Activated naive CD4-positive, alpha-beta T cell treated with anti-CD3 and anti-CD28 coated beads, Interleukin-2, amount 10 ng/mL, durations not matched to agents 7 days and 5 days (primary cell): ENCODE data around the gene CYP2C19.
"Not testable (repeated sequence)": the region's sequence is repeated elsewhere in the genome, so short reads cannot be mapped to it uniquely, and the experiment has no call there.

Source experiments
- CTCF ChIA-PET: fragments of 350-600 bp; sonication (Branson Sonifier 250); formaldehyde crosslinking; loops from one replicate; lab custom pipeline; 2021; ENCODE audit warnings: antibody characterized with exemption; lab: Charles Lee
- DNase-seq: peaks from one replicate; pipeline ENCODE4 v3.0.0-alpha.2; 2020
- H3K27ac Mint-ChIP-seq: one replicate; pipeline ENCODE4 v1.8.0; 2021; ENCODE audit warnings: mild to moderate bottlenecking, moderate library complexity, mixed read lengths
- H3K27me3 Mint-ChIP-seq: one replicate; pipeline ENCODE4 v1.8.0; 2021; ENCODE audit warnings: mild to moderate bottlenecking, mixed read lengths
- H3K36me3 Mint-ChIP-seq: one replicate; pipeline ENCODE4 v1.8.0; 2021; ENCODE audit warnings: mixed read lengths
- H3K4me1 Mint-ChIP-seq: one replicate; pipeline ENCODE4 v1.8.0; 2021; ENCODE audit warnings: mixed read lengths
- H3K4me3 Mint-ChIP-seq: one replicate; pipeline ENCODE4 v1.8.0; 2021; ENCODE audit warnings: mild to moderate bottlenecking, moderate library complexity, mixed read lengths
- H3K9me3 Mint-ChIP-seq: one replicate; pipeline ENCODE4 v1.8.0; 2021; ENCODE audit warnings: mixed read lengths

CYP2C19 gene

DNA sequence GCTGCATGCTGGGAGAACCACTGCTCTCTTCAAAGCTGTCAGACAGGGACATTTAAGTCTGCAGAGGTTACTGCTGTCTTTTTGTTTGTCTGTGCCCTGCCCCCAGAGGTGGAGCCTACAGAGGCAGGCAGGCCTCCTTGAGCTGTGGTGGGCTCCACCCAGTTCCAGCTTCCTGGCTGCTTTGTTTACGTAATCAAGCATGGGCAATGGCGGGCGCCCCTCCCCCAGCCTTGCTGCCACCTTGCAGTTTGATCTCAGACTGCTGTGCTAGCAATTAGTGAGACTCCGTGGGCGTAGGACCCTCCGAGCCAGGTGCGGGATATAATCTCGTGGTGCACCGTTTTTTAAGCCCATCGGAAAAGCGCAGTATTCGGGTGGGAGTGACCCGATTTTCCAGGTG lies 67.5 kb downstream of the CYP2C19 start:
- H3K36me3 Mint-ChIP-seq, DNase-seq, H3K27me3 Mint-ChIP-seq, H3K4me1 Mint-ChIP-seq, CTCF ChIA-PET, H3K4me3 Mint-ChIP-seq, H3K27ac Mint-ChIP-seq: not testable (repeated sequence)
- peaks cover 13% of the 10 kb centered on the region for H3K9me3 Mint-ChIP-seq

GRCh38 chr10:94846204-94846603 lies 83.7 kb downstream of the CYP2C19 start:
- CTCF ChIA-PET = no interaction called here
- DNase-seq = no peak
- H3K27me3 Mint-ChIP-seq = no peaks in the 10 kb centered on the region
- no peak overlapping the region for H3K4me3 Mint-ChIP-seq
- no peaks in the 10 kb centered on the region for H3K4me1 Mint-ChIP-seq
- peaks cover 3% of the 10 kb centered on the region for H3K9me3 Mint-ChIP-seq
- no peaks in the 10 kb centered on the region for H3K36me3 Mint-ChIP-seq
- H3K27ac Mint-ChIP-seq = no peak overlapping the region

DNA sequence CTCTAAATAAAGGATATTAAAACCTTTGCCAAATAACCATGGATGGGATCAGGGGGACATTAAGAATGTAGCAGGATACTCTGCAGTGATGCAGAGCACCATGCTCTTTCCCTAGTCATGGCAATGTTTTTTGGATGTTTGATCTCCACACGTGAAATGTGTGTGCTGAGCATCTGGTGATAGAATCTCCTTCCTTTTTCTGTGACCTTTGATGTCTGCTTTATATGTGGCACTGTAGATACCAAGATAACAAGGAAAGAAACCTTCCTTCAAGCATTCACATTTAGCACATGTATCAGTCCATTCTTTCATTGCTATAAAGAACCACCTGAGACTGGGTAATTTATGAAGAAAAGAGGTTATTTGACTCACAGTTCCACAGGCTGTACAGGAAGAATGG lies 88.3 kb downstream of the CYP2C19 start:
- Mint-ChIP-seq H3K27me3 (no peaks in the 10 kb centered on the region), H3K4me1 (no peaks in the 10 kb centered on the region), H3K4me3 (no peak overlapping the region), H3K9me3 (peaks cover 3% of the 10 kb centered on the region), H3K36me3 (no peaks in the 10 kb centered on the region), H3K27ac (no peak overlapping the region)
- CTCF ChIA-PET = no interaction called here
- DNase-seq = no peak

GRCh38 chr10:94851263-94851662 lies 88.8 kb downstream of the CYP2C19 start:
- CTCF ChIA-PET = no interaction called here
- Mint-ChIP-seq H3K36me3 (no peaks in the 10 kb centered on the region), H3K27ac (no peak overlapping the region), H3K9me3 (peaks cover 3% of the 10 kb centered on the region), H3K4me3 (no peak overlapping the region), H3K27me3 (no peaks in the 10 kb centered on the region), H3K4me1 (no peaks in the 10 kb centered on the region)
- no peak for DNase-seq

DNA sequence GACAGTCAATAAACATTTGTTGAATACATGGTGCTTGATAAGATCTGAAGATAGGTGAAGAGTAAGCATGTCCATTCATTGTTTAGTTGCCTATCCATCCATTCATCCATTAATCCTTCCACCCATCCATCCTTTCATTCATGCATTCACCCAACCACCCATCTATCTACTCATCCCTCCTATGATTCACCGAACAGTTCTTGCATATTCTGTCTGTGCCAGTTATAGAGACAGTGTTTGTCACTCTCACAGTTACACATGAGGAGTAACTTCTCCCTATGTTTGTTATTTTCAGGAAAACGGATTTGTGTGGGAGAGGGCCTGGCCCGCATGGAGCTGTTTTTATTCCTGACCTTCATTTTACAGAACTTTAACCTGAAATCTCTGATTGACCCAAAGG lies 90.0 kb downstream of the CYP2C19 start:
- Mint-ChIP-seq H3K4me1 (no peaks in the 10 kb centered on the region), H3K9me3 (peaks cover 3% of the 10 kb centered on the region), H3K27me3 (no peaks in the 10 kb centered on the region), H3K27ac (no peak overlapping the region), H3K36me3 (no peaks in the 10 kb centered on the region), H3K4me3 (no peak overlapping the region)
- CTCF ChIA-PET = no interaction called here
- no peak for DNase-seq

- no peaks in the 10 kb centered on the region for H3K4me1 Mint-ChIP-seq
- H3K27ac Mint-ChIP-seq = no peak overlapping the region
- no peak overlapping the region for H3K4me3 Mint-ChIP-seq
- H3K27me3 Mint-ChIP-seq = no peaks in the 10 kb centered on the region
- no peak for DNase-seq
- H3K36me3 Mint-ChIP-seq = no peaks in the 10 kb centered on the region
- H3K9me3 Mint-ChIP-seq = peaks cover 3% of the 10 kb centered on the region
- CTCF ChIA-PET = no interaction called here
Measured at GRCh38 chr10:94853065-94853464, 90.6 kb downstream of the CYP2C19 start.

DNA sequence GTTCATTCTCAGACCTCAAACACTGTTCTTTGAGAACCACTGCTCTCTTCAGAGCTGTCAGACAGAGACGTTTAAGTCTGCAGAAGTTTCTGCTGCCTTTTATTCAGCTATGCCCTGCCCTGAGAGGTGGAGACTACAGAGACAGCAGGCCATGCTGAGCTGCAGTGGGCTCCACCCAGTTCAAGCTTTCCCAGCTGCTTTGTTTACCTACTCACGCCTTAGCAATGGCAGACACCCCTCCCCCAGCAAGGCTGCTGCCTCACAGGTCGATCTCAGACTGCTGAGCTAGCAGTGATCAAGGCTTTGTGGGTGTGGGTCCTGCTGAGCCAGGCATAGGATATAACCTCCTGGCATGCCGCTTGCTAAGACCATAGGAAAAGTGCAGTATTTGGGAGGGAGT lies 95.5 kb downstream of the CYP2C19 start:
- DNase-seq = no peak
- Mint-ChIP-seq H3K9me3 (peaks cover 2% of the 10 kb centered on the region), H3K4me3 (no peak overlapping the region), H3K36me3 (no peaks in the 10 kb centered on the region), H3K4me1 (no peaks in the 10 kb centered on the region), H3K27ac (no peak overlapping the region), H3K27me3 (no peaks in the 10 kb centered on the region)
- CTCF ChIA-PET = no interaction called here

DNA sequence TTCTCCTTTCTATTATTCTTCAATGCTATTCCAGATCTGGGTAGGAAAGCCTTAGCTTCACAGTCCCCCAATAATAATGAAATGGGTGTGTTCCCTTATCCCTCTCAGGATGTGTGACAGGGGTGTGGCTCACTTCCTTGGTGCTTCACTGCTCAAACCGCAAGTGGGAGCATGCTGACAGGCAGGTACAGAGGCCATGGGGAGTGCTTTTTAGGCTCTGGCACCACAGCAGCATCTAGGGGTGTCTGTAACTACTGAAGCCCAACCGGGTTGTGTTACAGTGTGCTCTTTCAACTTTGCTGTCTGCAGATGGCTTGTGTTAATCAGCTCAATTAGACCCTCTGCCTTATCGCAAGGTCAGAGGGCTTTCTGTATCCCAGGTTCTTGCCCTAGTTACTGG lies 96.6 kb downstream of the CYP2C19 start:
- H3K27ac Mint-ChIP-seq = no peak overlapping the region
- DNase-seq = no peak
- H3K9me3 Mint-ChIP-seq = peaks cover 2% of the 10 kb centered on the region
- H3K4me3 Mint-ChIP-seq = no peak overlapping the region
- CTCF ChIA-PET = no interaction called here
- no peaks in the 10 kb centered on the region for H3K27me3 Mint-ChIP-seq
- H3K4me1 Mint-ChIP-seq = no peaks in the 10 kb centered on the region
- H3K36me3 Mint-ChIP-seq = no peaks in the 10 kb centered on the region

DNA sequence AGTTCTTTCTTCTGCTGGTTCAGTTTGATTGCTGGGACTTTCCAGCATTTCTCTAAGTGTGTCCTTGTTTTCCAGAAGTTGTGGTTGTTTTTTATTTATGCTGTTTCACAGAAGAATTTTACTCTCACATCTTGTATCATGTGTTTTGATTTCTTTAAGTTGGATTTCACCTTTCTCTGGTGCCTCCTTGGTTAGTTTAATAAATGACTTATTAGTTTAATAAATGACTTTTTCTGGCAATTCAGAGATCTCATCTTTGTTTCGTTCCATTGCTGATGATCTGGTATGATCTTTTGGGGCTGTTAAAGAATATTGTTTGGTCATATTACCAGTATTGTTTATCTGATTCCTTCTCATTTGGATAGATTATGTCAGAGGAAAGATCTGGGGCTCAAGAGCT lies 116.2 kb downstream of the CYP2C19 start:
- Mint-ChIP-seq H3K27me3 (no peaks in the 10 kb centered on the region), H3K27ac (no peak overlapping the region), H3K4me3 (no peak overlapping the region), H3K36me3 (no peaks in the 10 kb centered on the region), H3K4me1 (no peaks in the 10 kb centered on the region), H3K9me3 (no peaks in the 10 kb centered on the region)
- DNase-seq = no peak
- CTCF ChIA-PET = no interaction called here

GRCh38 chr10:94879214-94879613 lies 116.7 kb downstream of the CYP2C19 start:
- Mint-ChIP-seq H3K4me3 (no peak overlapping the region), H3K9me3 (no peaks in the 10 kb centered on the region), H3K27me3 (no peaks in the 10 kb centered on the region), H3K4me1 (no peaks in the 10 kb centered on the region), H3K27ac (no peak overlapping the region), H3K36me3 (no peaks in the 10 kb centered on the region)
- CTCF ChIA-PET = no interaction called here
- no peak for DNase-seq

DNA sequence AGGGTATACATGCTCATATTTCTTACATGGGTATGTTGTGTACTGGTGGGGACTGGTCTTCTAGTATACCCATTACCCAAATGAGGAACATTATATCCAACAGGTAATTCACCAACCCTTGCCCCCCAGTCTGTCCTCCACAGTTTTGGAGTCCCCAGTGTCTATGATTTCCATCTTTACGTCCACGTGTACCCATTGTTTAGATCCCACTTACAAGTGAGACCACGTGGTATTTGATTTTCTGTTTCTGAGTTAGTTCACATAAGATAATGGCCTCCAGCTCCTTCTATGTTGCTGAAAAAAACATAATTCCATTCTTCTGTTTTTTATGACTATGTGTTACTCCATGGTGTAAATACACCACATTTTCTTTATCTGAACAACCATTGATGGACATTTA lies 126.6 kb downstream of the CYP2C19 start:
- no peaks in the 10 kb centered on the region for H3K36me3 Mint-ChIP-seq
- H3K27ac Mint-ChIP-seq = no peak overlapping the region
- no peaks in the 10 kb centered on the region for H3K9me3 Mint-ChIP-seq
- DNase-seq = no peak
- no peaks in the 10 kb centered on the region for H3K4me1 Mint-ChIP-seq
- no peaks in the 10 kb centered on the region for H3K27me3 Mint-ChIP-seq
- H3K4me3 Mint-ChIP-seq = no peak overlapping the region
- CTCF ChIA-PET = no interaction called here

- no peak overlapping the region for H3K4me3 Mint-ChIP-seq
- no peaks in the 10 kb centered on the region for H3K4me1 Mint-ChIP-seq
- CTCF ChIA-PET = no interaction called here
- no peaks in the 10 kb centered on the region for H3K27me3 Mint-ChIP-seq
- H3K9me3 Mint-ChIP-seq = peaks cover 2% of the 10 kb centered on the region
- no peak for DNase-seq
- no peak overlapping the region for H3K27ac Mint-ChIP-seq
- H3K36me3 Mint-ChIP-seq = no peaks in the 10 kb centered on the region
Measured at GRCh38 chr10:94890264-94891022, 128.0 kb downstream of the CYP2C19 start.

GRCh38 chr10:94898414-94898813 lies 135.9 kb downstream of the CYP2C19 start:
- DNase-seq, H3K4me1 Mint-ChIP-seq, H3K4me3 Mint-ChIP-seq, H3K27me3 Mint-ChIP-seq, H3K27ac Mint-ChIP-seq, CTCF ChIA-PET, H3K9me3 Mint-ChIP-seq, H3K36me3 Mint-ChIP-seq: not testable (repeated sequence)

DNA sequence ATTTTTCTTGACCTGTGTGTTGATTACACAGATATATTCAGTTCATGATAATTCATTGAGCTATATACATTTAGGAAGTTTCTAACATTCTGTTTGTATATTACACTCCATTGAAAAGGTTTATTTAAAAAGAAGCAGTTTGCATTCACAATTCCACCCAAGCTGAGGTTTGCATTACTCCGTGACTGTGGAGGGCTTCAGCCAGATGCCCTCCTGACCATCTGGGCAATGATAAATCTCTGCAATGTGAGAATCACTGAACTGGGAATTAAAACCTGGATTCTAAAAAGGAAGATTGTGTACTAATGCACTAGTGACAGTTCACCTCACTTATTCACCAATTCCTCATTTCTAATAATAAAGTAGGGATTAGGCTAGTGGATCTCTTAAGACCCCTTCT lies 139.6 kb downstream of the CYP2C19 start:
- CTCF ChIA-PET = no interaction called here
- Mint-ChIP-seq H3K27me3 (no peaks in the 10 kb centered on the region), H3K36me3 (no peaks in the 10 kb centered on the region), H3K9me3 (peaks cover 3% of the 10 kb centered on the region), H3K4me3 (no peak overlapping the region), H3K27ac (no peak overlapping the region), H3K4me1 (no peaks in the 10 kb centered on the region)
- no peak for DNase-seq

GRCh38 chr10:94902570-94902969 lies 140.1 kb downstream of the CYP2C19 start:
- no peak for DNase-seq
- no peaks in the 10 kb centered on the region for H3K27me3 Mint-ChIP-seq
- no peaks in the 10 kb centered on the region for H3K4me1 Mint-ChIP-seq
- H3K4me3 Mint-ChIP-seq = no peak overlapping the region
- CTCF ChIA-PET = no interaction called here
- H3K27ac Mint-ChIP-seq = no peak overlapping the region
- H3K36me3 Mint-ChIP-seq = no peaks in the 10 kb centered on the region
- peaks cover 3% of the 10 kb centered on the region for H3K9me3 Mint-ChIP-seq
